ENCODE results near the gene HEPACAM. TPM values are rescaled to one million over a fixed set of nuclear protein-coding genes. Genes with fewer than 3 reads are reported as not detected.
"Not testable (repeated sequence)": the region's sequence is repeated elsewhere in the genome, so short reads cannot be mapped to it uniquely, and the experiment has no call there.

Gene HEPACAM
- total RNA-seq, 4 donors from 2014 or later, result 0.67 to 1.7 TPM; not detected in 2

GRCh38 chr11:124977006-124977405 lies 41.2 kb upstream of the HEPACAM start:
- Histone ChIP-seq H3K36me3 (no peaks in the 10 kb centered on the region), H3K9me3 (no peaks in the 10 kb centered on the region), H3K4me3 (no peak overlapping the region), H3K27me3 (no peaks in the 10 kb centered on the region), H3K4me1 (no peaks in the 10 kb centered on the region), H3K27ac (no peak overlapping the region)
- no peak for DNase-seq
- TF ChIP-seq, protein P1, sequence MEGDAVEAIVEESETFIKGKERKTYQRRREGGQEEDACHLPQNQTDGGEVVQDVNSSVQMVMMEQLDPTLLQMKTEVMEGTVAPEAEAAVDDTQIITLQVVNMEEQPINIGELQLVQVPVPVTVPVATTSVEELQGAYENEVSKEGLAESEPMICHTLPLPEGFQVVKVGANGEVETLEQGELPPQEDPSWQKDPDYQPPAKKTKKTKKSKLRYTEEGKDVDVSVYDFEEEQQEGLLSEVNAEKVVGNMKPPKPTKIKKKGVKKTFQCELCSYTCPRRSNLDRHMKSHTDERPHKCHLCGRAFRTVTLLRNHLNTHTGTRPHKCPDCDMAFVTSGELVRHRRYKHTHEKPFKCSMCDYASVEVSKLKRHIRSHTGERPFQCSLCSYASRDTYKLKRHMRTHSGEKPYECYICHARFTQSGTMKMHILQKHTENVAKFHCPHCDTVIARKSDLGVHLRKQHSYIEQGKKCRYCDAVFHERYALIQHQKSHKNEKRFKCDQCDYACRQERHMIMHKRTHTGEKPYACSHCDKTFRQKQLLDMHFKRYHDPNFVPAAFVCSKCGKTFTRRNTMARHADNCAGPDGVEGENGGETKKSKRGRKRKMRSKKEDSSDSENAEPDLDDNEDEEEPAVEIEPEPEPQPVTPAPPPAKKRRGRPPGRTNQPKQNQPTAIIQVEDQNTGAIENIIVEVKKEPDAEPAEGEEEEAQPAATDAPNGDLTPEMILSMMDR (IDR thresholded peaks at IDR 0.05), result no peak
- TF ChIP-seq POLR2A (IDR thresholded peaks at IDR 0.05), result no peak

DNA sequence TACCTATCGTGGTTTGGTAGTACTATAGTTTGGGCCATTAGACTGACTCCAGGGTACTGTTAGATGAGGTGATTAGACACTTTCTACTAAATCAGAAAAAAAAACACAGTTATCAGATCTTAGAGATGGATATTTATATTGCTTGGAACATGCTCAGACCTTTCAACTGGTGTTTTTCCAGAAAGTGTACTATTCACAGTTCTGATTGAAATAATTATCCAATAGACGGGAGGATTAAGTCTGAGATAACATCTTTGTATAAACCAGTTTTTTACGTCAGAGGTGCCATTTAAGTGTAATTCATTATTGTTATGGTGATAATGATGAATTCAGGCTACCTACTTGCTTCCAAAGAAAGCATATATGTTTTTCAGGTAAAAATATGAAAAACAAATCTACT lies 40.7 kb upstream of the HEPACAM start:
- Histone ChIP-seq H3K4me3 (no peak overlapping the region), H3K27me3 (no peaks in the 10 kb centered on the region), H3K36me3 (no peaks in the 10 kb centered on the region), H3K4me1 (no peaks in the 10 kb centered on the region), H3K27ac (no peak overlapping the region), H3K9me3 (no peaks in the 10 kb centered on the region)
- TF ChIP-seq POLR2A (IDR thresholded peaks at IDR 0.05), result no peak
- TF ChIP-seq, protein P1 (IDR thresholded peaks at IDR 0.05), result no peak
- DNase-seq, result no peak

GRCh38 chr11:124971810-124972209 lies 36.0 kb upstream of the HEPACAM start:
- Histone ChIP-seq H3K27me3 (no peaks in the 10 kb centered on the region), H3K36me3 (no peaks in the 10 kb centered on the region), H3K4me3 (no peak overlapping the region), H3K9me3 (no peaks in the 10 kb centered on the region), H3K4me1 (no peaks in the 10 kb centered on the region), H3K27ac (no peak overlapping the region)
- no peak for TF ChIP-seq POLR2A (IDR thresholded peaks at IDR 0.05)
- TF ChIP-seq, protein P1 (IDR thresholded peaks at IDR 0.05), result no peak
- DNase-seq, result no peak

DNA sequence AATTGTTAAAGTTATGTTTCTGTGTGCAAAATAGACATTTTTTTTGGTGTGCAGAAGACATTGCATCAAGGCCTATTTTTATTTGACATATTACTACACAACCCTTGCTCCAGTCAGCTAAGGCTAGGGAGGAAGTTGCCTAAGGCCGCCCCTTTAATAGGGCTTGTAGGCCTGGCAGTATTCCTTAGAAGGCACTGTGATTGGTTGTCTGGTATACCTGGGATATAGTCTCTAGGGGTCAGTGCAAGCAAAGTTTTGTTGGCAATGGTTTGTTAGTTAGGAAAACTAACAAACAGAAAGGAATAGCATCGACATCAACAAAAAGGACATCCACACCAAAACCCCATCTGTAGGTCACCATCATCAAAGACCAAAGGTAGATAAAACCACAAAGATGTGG lies 35.1 kb upstream of the HEPACAM start:
- Histone ChIP-seq H3K9me3 (no peaks in the 10 kb centered on the region), H3K4me1 (no peaks in the 10 kb centered on the region), H3K36me3 (no peaks in the 10 kb centered on the region), H3K4me3 (no peak overlapping the region), H3K27me3 (no peaks in the 10 kb centered on the region), H3K27ac (no peak overlapping the region)
- no peak for TF ChIP-seq POLR2A (IDR thresholded peaks at IDR 0.05)
- TF ChIP-seq, protein P1 (IDR thresholded peaks at IDR 0.05), result peak in 1 of 6 experiments; percentile 10
- no peak for DNase-seq

DNA sequence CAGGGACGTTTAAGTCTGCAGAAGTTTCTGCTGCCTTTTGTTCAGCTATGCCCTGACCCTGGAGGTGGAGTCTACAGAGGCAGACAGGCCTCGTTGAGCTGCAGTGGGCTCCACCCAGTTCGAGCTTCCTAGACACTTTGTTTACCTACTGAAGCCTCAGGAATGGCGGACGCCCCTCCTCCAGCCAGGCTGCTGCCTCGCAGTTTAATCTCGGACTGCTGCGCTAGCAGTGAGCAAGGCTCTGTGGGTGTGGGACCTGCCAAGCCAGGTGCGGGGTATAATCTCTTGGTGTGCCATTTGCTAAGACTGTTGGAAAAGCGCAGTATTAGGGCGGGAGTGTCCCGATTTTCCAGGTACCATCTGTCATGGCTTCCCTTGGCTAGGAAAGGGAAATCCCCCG lies 32.4 kb upstream of the HEPACAM start:
- not testable (repeated sequence) for H3K27me3 ChIP-seq, H3K27ac ChIP-seq, DNase-seq, H3K4me3 ChIP-seq, H3K9me3 ChIP-seq, H3K36me3 ChIP-seq, H3K4me1 ChIP-seq

DNA sequence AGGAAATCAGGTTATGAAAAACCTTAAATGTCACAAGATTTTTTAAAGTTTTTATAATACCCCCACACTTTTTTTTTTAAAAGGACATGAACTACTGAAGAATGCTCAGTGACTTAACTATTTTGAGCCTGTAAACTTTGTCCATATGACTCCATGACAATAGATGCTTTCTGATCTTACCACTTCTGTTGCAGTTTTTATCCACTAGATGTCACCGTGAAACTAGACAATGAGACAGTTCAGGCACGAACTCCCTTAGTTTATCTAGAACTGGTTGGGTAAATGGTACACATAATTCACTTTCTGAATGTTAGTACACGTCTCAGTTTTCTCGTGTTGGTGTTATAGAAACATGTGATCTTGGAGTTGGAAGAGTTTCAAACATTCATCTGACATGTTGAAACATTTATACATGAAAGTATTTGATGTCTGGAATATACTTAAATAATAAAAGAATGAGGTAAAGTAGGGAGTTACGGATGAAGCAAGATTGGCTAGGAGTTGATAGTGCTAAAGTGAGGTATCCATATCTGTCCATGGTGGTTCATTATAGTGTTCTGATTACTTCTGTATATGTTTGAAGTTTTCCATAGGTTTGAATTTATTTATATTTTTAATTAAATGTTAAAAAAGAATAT lies 26.2 kb upstream of the HEPACAM start:
- Histone ChIP-seq H3K27me3 (no peaks in the 10 kb centered on the region), H3K4me3 (no peak overlapping the region), H3K36me3 (no peaks in the 10 kb centered on the region), H3K9me3 (no peaks in the 10 kb centered on the region), H3K27ac (no peak overlapping the region), H3K4me1 (no peaks in the 10 kb centered on the region)
- no peak for DNase-seq
- TF ChIP-seq, protein P1 (IDR thresholded peaks at IDR 0.05), result peak; percentile 43 to 91 (median 72)
- TF ChIP-seq POLR2A (IDR thresholded peaks at IDR 0.05), result no peak
